GM10266 (cell line): Measurements from ENCODE around the gene PPP1R15A.
A peak's percentile ranks its signal among the peaks of the same experiment; 100 is the strongest.
"Not testable (repeated sequence)": the region's sequence is repeated elsewhere in the genome, so short reads cannot be mapped to it uniquely, and the experiment has no call there.

Experiments used
- DNase-seq: peaks from one replicate; pipeline ENCODE4 v3.0.0; 2012; ENCODE audit errors: extremely low spot score
- TF ChIP-seq, protein P1 (sequence below): IDR thresholded peaks from 2 replicates; pipeline ENCODE4 v1.5.1; 2012; ENCODE audit warnings: mild to moderate bottlenecking, low read depth; ENCODE audit not compliant: control insufficient read depth, insufficient read depth; ENCODE audit errors: missing control alignments

The PPP1R15A gene

GRCh38 chr19:48890551-48890950, 18.3 kb downstream of the PPP1R15A start:
- TF ChIP-seq, protein P1, sequence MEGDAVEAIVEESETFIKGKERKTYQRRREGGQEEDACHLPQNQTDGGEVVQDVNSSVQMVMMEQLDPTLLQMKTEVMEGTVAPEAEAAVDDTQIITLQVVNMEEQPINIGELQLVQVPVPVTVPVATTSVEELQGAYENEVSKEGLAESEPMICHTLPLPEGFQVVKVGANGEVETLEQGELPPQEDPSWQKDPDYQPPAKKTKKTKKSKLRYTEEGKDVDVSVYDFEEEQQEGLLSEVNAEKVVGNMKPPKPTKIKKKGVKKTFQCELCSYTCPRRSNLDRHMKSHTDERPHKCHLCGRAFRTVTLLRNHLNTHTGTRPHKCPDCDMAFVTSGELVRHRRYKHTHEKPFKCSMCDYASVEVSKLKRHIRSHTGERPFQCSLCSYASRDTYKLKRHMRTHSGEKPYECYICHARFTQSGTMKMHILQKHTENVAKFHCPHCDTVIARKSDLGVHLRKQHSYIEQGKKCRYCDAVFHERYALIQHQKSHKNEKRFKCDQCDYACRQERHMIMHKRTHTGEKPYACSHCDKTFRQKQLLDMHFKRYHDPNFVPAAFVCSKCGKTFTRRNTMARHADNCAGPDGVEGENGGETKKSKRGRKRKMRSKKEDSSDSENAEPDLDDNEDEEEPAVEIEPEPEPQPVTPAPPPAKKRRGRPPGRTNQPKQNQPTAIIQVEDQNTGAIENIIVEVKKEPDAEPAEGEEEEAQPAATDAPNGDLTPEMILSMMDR: no peak
- DNase-seq: no peak

DNA sequence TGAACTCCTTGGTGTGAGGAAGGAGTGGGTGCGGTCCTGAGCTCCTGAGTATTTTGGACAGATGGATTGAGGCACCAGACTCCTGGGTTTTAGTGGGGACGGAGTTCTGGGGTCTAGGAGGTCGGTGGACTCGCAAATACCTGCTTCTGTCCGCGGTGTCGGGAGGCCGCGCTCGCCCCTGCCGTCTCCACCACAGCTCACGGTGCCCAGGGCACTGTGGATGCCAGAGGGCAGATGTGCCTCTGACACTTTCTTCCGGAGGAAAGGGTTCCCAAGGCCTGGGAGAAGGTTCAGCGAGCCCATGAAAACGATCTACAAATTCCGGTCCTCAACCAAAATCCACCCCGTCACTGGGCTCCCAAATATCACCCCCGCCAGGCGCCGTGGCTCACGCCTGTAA, 23.0 kb downstream of the PPP1R15A start:
- TF ChIP-seq, protein P1: no peak
- no peak for DNase-seq

DNA sequence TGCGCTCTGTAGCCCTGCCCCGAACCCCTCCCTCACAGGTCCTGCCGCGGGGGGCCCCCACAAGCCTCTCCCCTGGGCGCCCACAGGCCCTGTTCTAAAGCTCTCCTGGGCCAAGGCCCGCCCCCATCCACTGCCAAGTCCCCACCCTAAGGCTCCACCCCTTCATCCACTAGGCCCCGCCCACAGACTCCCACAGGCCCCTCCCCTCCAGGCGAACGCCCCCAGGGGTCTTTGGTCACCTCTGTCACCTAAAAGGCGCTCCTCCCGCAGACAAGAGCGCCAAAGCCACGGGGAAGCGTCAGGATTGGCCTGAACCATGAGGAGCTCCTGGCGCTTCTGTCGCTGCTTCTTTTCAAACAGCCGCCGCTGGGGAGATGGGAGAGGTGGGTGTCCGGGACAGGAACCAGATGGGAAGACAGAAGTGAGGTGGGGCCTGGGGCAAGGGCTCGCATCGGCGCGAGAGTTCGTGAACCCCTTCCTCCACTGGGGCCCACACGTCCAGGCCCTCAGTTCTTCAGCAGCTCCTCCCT, 24.0 kb downstream of the PPP1R15A start:
- TF ChIP-seq, protein P1: no peak
- no peak for DNase-seq

DNA sequence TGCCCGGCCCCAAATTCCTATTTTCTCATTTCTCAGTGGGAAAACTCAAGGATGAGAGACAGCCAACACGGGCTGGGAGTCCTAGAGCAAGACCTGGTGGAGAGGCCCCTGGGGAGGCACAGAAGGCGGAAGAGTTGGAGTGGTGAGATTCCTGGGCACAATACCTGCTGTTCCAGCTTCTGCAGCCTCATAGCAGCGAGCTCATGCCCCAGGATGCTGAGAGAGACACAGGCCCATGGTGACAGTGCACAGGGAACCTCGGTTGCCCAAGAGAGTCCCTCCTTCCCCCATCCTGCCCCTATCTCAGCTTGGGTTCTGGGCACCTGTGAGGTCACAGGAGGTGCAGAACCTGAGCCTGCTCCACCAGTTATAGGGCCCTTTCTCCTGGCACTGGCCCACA, 25.0 kb downstream of the PPP1R15A start:
- TF ChIP-seq, protein P1: no peak
- DNase-seq: no peak

- DNase-seq: not testable (repeated sequence)
Measured at GRCh38 chr19:48899386-48899749, 27.1 kb downstream of the PPP1R15A start.

DNA sequence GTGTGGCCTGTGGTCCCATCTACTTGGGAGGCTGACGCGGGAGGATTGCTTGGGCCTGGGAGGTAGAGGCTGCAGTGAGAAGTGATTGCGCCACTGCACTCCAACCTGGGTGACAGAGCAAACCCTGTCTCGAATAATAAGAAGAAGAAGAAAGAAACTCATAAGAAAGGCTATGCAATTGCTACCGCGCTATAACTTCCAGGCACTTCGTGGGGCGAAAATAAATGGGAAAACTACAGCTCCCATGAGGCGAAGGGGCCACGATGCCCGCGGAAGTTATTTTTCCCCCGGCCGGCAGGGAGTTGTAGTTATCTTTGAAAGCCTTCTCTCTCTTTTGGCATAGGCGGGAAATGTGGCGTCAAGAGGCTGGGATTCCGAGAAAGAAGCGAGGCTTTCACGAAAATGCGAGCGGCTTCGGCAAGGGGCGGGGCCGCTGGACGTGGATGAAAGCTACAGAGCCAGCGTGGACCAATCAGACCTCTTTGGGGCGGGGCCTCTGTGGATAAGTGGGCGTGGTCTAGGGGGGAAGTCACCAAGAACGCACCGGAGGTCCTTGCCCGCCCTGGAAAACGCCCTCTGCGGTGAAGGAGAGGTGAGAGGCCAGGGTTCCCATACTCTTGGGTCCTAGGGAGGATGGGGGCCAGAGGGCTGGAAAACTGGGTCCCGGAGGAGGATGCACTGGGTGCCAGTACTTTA, 27.7 kb downstream of the PPP1R15A start, which contains the start of gene NUCB1:
NUCB1 (plus strand) TSS at position 532 of the 696 bp plus-strand sequence. CDS start 485 bp downstream, outside the sequence.
- TF ChIP-seq, protein P1: no peak

GRCh38 chr19:48900477-48901406, 28.5 kb downstream of the PPP1R15A start:
- DNase-seq: peak; percentile 61
- TF ChIP-seq, protein P1: no peak

More for the DNA sequence above, 27.7 kb downstream of the PPP1R15A start, which contains the start of gene NUCB1:
- DNase-seq: peak; percentile 97

- DNase-seq: not testable (repeated sequence)
Measured at GRCh38 chr19:48902291-48902690, 30.1 kb downstream of the PPP1R15A start.

DNA sequence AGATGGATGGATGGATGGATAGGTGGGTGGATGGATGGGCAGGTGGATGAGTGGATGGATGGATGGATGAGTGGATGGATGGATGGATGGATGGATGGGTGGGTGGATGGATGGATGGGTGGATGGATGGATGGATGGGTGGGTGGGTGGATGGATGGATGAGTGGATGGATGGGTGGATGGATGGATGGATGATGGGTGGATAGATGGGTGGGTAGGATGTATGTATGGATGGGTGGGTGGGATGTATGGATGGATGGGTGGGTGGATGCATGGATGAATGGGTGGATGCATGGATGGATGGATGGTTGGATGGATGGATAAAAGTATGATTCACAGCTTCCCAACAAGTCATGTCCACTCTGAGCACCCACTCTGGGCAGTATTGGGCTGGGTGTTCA, 31.6 kb downstream of the PPP1R15A start:
- DNase-seq: not testable (repeated sequence)
